ENCODE results near the gene XIRP1.

DNA sequence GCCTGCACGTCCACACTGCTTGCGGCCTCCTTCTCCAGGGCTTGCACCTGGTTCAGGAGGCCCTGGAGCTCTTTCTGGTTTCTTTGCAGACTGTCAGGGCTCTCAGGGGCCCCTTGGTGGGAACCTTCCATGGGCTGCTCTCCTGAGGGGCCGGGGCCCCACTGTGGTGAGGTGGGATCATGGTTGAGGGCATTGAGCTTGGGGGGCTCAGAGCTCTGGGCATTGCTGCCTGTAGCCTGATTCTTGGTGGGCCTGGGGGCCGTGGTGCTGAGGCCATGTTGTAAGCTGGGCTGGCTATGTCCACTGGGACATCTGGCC lies 7.5 kb downstream of the XIRP1 start:
- TF ChIP-seq, protein P1, sequence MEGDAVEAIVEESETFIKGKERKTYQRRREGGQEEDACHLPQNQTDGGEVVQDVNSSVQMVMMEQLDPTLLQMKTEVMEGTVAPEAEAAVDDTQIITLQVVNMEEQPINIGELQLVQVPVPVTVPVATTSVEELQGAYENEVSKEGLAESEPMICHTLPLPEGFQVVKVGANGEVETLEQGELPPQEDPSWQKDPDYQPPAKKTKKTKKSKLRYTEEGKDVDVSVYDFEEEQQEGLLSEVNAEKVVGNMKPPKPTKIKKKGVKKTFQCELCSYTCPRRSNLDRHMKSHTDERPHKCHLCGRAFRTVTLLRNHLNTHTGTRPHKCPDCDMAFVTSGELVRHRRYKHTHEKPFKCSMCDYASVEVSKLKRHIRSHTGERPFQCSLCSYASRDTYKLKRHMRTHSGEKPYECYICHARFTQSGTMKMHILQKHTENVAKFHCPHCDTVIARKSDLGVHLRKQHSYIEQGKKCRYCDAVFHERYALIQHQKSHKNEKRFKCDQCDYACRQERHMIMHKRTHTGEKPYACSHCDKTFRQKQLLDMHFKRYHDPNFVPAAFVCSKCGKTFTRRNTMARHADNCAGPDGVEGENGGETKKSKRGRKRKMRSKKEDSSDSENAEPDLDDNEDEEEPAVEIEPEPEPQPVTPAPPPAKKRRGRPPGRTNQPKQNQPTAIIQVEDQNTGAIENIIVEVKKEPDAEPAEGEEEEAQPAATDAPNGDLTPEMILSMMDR (IDR thresholded peaks at IDR 0.05) = no peak
- no peak for TF ChIP-seq POLR2A (IDR thresholded peaks at IDR 0.05)
